RKO (cell line): ENCODE measurements around the gene NRG2.

Source experiments
- DNase-seq: peaks from one replicate; pipeline ENCODE4 v3.0.0-alpha.2; 2016; ENCODE audit warnings: low spot score

The NRG2 gene

DNA sequence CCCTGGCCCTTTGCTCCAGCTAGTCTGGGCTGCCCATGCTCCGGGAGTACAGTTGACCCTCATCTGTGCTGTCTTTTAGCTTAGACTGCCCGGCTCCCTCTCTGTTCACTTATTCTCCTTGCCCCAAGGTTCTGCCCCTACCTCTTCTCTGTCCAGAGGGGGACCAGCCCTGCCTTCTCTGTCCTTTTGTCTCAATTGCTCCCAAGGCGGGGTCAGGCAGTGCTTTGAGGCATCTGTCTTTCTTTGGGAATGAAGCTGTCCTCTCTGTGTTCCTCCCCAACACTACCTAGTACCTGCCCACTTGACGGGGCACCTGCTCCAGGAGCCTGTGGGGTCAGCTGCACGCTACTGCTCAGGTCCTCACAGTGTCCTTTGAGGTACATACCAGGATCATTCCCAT lies 188.1 kb downstream of the NRG2 start:
- DNase-seq: no peak

DNA sequence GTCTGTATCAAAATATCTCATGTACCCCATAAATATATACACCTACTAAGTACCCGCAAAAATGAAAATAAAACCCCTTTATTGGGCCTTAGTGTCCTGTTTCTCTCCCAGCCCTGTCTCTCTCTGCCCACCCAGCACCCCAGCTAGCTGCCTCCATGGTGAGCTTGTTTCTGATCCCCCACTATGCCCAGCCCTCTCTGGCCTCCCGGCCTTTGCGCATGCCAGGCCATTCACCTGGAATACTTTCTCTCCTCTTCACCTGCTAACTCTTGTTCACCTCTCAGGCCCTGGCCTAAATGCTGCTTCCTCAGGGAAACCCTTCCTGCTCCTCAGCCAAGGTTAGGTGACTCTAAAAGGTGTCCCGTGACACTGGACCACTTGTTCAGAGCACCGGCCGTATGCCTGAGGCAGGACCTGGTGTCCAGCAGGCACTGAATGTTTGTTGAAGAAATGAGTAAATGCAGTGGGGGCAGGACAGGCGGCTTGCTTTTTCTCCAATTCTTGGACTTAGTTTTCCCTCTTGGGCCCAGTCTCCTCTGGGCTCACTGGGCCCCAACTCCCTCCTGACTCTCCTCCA lies 189.0 kb downstream of the NRG2 start:
- DNase-seq: no peak

DNA sequence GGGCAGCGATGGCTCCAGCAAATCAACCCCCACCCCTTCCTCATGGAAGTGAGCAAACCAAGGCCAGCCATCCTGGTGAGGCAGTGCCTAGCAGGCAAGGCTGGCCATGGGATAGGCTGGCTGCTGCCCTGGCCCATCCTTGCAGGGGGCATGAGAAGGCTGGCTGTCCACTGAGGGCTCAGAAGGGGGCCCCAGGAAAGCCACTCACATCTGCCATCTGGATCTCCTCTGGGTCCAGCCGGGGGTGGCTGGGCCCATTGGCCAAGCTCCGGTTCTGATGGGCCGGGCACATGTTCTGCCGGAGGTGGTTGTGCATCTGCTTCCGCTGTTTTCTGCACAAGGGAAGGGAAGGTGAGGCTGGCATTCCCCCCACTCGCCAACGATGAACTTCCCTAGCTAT lies 190.4 kb downstream of the NRG2 start:
- DNase-seq: no peak

DNA sequence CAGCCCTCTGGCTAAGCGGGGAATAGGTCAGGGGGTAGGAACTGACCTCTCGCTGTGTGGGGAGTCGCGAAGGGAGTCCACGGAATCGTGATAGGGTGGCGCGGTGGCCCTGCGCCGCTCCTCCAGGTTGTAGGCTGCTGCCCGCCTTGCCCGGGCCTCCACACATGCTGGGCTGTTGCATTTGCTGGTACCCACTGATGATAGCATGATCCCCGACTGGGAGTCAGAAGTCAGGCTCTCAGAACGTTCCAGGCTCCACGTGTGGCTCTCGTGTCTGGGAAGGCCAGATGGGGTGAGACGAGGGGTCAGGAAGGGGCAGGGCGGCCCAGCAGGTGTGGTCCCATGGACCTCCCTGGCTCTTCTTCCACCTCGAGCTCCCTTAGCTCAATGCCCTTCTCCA lies 191.5 kb downstream of the NRG2 start:
- DNase-seq: no peak

DNA sequence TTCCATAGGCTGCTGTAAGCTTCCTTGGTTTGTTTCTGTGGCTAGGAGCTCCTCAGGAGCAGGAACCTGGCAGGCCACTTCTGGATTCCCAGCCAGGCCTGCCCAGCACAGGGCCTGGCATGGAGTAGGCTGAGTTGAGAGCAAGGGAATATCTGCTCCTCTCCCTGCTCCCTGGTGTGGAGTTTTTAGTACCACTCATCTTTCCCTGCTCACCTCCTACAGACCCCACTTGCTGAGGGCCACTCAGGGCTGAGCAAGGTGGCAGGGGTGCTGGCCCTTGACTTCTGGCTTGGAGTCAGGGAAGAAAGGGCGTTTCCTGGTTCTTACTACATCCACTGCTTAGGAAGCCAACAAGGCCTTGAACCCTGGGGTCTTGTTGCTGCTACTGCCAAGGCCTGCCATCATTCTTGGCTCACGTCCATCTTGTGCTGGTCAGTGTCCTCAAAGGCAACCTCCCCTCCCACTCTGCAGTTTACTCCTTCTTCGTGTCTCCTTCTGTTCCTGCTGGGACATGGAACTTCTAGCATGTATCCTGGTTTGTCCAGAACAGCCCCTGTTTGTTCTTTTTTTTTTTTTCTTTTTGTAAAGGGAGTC lies 192.6 kb downstream of the NRG2 start:
- no peak for DNase-seq

DNA sequence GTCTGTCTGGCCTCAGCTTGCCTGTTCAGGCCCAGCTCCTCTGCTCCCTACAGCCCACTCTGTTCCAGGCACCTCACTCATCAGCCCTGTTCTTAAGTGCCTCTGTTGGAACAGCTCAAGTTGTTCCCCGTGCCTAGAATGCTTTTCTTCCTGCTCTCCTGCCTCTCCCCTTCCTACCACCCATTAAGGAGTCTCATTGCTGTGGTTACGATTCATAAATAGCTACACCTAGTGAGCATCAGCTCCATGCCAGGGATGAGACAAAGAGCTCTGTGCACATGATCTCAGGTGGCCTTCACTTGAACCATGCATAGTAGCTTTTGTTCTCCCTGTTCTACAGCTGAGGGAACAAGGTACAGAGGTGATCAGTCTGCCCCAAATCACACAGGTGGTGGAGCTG lies 193.2 kb downstream of the NRG2 start:
- no peak for DNase-seq

DNA sequence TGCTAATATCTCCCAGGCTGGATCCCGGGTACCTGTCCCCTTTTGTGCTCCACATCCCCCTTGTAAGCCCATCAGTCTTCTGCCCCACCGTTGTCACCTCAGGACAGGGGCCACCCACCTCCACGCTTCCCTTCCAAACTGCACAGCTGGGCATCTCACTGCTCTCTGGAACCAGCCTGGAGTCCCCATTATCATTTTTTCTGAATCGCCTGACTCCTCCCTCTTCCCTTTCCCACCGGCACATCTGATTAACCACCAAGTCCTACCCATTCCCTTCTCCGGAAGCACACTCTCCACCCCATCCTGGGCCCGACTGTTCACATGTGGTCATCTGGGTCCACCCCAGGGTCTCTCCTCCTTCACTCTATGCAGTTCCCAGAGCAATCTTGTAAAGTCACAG lies 193.6 kb downstream of the NRG2 start:
- DNase-seq: no peak

DNA sequence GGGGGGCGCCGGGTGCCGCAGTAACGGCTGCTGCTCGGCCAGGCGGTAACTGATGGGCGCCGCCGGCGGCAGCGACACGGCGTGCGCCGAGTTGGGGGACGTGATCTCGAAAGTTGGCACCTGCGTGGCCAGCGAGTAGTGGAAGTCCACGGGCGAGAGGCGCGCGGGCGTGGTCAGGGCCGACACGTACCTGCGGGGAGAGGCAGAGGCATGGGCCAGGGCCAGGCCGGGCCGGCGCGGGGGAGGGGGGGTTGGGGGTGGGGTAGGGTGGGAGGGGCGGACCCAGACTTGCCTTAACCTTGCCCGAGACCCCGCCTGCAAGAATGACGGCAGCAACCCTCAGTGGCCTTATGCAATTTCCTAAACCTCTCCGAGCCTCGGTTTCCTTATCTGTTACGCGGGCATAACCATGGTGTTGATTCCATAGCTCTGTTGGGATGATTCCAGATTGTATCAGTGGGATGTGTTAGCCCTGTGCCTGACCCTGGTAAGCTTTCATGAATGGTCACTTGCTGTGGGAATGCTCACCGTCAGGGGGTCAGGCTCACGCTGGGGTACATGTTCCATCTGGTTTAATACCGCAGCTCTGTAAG lies 194.5 kb downstream of the NRG2 start:
- DNase-seq: no peak

DNA sequence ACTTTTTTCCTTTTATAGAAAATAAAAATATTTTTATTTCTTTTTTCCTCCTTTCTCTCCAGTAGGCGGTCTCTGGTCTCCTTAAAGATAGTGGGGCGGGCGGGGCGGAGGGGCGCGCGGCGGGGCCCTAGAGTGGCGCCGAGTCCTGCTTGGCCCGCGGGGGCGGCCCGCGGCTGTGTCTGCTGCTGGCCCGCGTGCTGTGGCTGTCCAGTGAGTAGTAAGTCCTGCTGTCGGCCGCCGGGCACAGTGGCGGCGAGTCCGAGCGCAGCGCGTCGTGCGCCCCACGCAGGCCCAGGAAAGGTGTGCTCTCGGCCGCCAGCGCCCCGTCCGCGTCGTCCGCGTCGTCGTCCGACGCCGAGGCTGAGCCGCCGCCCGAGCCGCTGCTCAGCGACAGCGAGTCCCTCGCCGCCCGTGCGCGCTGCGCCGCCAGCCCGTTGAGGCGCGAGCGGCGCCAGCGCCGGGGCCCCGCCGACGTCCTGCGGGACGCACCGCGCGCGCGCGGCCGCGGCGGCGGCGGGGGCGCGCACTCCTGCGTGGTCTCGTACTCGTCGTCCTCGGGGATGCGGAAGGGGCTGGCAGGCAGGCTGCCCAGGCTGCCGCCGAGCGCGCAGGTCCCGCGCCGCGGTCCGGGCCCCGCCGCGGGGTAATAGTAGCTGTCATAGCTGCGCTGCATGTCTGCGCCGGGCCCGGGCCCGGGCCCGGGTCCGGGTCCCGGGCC lies 195.2 kb downstream of the NRG2 start:
- DNase-seq: no peak

DNA sequence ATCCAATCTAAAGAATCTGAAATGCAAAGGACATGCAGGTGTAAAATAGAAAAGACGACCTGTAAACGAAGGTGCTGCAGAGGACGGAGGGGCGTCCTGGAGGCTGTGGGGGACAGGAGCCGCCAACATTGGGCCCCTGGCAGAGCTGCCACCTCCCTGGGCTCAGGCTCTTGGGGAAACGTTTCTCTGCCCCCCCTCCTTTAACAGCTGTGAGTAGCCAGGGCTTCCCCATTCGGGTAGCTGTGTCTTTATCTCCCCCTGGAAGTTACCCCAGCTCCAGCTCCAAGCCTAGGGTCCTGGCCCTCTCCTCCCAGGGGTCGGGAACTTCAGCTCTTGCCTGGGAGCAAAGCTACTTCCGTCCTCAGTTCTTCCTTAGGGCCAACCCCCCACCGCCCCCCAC lies 196.0 kb downstream of the NRG2 start:
- no peak for DNase-seq

DNA sequence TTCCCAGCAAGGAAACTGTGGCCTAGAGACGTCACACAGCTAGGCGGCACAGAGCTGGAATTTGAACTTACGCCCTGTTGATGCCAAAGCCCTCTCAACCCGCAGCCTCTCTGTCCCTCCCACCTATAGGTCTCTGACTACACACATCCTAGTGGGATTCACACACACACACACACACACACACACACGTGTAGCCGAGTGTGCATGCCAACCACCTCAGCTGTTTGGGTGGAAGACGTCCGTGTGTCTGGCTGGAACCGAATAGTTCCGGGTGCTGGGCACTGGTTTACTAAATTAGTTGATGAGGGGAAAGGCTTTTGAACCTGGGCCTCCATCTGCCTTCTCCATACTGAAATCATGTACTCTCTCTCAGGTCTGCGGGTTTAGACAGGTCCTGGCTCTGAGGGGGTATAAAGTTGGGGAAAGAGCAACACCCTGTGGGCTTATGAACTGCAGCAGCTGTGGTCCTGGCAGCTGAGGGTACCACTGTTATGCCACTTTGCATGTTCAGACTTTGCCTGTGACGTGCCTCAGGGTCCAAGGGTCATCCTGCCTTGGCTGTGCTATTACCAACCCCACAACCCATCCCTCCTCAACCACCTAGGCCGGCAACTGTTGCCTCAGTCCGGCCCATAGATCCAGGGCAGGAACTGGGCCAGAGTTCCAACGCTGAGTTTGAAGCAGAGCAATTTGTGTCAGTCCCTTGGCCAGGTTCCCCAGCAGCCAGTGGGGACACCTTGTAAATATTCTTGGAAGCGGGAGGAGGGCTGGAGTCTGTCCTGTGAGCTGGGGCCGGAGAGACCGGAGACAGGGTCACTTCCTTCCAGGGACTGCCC lies 197.0 kb downstream of the NRG2 start:
- DNase-seq: no peak

DNA sequence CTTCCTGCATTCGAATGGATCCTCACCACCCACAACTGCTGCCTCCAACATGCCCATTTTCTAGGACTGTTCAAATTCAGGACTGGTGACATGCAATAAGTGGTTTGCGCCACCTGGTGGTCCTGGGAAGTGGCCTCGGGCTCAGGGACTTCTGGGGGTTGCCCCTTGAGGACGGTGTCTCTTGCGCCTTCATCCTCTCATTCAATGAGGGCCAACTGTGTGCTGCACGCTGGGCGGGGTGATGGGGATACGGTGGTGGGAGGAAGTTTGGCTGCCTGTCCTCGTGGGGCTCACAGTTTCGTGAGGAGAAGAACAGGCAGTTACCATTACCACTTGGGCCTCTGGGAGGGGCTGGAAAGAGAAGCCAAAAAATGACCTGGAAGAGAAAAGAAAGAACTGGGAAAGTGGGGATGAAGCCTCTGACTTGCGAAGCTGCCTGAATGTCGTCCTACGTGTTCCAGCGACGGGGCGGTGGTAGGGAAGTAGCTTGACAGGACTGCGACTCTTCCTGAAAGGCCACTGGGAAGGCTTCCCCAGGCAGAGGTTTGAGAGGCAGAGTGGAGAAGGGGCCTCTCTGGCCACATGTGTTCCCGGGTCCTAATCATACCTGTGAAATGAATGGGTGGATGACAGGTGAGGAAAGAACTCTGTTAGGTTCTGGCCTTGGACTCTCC lies 198.5 kb downstream of the NRG2 start:
- peak; percentile 82 for DNase-seq

DNA sequence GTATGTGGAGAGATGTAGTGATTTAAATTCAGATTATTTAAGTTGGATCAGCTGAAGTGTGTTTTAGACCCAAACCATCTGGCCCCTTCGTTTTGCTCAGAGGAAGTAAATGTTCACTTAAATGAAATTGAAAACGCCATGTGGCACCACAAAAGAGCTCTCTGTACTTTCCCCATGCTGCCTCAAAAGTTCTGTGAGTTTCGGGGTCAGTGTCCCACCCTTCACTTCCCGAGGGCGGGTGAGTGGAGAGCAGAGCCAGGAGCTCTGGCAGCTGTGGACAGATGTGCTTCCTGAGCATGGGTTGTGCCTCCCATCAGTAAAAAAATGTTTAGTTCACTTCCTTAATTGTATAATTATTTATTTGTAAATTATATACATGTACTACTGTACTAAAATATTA lies 199.1 kb downstream of the NRG2 start:
- no peak for DNase-seq

DNA sequence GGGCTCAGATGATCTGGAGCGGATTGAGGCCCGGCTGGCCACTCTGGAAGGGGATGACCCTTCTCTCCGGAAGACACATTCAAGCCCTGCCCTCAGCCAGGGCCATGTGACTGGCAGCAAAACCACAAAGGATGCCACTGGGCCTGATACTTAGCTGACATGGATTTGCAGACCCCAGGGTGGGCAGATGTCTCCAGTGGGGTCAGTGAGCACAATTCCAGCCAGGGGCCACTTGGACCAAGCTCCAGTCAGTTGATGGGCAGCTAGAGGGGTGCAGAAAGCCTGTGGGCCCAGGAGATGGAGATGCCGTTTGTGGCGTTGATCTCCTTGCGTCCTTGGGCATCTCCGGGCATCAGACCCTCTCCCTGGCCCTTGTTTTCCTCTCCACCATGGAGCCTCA lies 200.8 kb downstream of the NRG2 start:
- no peak for DNase-seq

DNA sequence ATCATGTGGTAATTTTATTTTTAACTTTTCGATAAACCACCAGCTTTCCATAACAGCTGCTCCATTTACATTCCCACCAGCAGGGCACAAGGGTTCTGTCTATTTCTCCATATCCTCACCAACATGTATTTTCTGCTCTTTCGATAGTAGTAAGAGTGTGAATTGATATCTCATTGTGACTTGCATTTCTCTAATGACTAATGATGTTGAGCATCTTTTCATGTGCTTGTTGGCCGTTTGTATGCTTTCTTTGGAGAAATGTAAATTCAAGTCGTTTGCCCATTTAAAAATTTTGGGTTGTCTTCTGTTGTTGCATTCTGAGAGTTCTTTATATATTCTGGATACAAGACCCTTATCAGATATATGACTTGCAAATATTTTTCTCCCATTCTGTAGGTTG lies 201.6 kb downstream of the NRG2 start:
- no peak for DNase-seq

DNA sequence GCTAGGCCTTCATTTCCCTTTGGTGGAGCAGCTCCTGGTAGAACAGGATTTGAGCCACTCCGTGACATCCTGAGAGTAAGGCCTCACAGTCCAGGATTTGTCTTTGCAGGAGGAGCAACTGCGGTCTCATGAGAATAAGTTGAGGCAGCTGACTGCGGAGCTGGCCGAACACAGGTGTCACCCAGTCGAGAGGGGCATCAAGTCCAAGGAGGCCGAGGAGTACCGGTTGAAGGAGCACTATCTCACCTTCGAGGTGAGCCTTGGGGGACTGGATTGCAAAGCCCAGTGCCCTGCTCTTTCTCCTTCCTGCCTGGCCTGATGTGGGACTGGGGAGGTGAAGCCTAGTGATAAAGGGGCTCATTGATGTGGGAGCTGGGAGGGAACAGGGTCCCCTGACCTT lies 203.2 kb downstream of the NRG2 start:
- no peak for DNase-seq

DNA sequence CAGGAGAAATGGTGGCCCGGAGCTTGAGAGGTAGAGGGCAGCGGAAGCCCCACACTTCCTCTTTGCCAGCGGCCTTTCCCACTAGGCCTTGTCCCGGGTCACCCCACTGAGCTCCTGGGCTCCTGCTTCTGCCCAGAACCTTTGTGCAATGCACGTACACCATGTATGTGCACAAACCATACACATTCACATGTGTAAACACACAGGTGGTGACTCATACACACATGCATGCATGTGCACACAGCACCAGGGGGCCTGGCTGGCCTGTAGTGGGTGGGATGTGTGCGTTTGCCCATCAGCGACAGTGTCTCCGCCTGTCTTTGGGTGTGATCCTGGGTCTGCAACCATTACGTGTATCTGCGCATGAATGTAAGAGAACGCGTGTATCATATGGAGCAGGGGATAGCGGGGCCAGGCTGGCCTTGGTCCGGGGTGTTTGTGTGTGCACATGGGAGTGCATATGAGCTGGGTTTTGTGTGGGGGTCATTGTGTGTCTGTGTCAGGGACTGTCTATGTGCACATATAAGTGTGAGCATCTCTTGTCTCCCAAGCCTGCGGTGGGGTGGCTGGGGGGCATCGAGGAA lies 203.8 kb downstream of the NRG2 start:
- DNase-seq: no peak

DNA sequence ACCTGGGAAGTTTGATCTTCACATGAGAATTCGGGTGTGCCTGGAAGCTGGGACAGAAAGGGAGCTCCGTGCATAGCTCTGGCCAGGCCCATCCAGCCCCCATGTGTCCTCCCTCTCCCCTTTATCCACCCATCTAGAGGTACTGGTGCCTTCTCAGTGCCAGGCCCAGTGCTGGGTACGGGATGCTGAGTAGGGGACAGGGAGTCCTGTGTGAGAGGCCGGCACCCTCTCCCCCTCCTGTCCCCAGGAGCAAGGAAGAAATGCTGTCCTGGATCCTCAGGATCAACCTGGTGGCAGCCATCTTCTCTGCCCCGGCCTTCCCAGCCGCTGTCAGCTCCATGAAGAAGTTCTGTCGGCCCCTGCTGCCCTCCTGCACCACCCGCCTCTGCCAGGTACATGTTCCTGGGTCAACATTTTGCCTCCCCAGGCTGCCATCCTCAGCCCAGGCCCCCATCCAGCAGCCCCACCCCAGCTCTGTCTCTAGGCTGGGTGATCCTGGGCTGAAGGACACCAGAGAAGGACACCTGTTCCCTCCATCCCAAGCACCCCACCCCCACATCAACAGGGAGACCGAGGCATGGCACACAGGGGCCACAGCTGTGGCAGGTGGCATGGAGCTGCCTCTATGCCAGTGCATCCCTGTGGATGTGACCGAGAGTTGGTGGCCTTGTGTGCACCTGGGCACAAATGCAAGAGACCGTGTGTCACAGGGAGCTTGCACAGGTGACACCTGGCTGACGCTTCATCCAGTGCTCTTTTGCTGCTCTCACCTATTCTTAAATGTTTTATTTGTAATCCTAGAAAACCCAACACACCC lies 204.5 kb downstream of the NRG2 start:
- no peak for DNase-seq

DNA sequence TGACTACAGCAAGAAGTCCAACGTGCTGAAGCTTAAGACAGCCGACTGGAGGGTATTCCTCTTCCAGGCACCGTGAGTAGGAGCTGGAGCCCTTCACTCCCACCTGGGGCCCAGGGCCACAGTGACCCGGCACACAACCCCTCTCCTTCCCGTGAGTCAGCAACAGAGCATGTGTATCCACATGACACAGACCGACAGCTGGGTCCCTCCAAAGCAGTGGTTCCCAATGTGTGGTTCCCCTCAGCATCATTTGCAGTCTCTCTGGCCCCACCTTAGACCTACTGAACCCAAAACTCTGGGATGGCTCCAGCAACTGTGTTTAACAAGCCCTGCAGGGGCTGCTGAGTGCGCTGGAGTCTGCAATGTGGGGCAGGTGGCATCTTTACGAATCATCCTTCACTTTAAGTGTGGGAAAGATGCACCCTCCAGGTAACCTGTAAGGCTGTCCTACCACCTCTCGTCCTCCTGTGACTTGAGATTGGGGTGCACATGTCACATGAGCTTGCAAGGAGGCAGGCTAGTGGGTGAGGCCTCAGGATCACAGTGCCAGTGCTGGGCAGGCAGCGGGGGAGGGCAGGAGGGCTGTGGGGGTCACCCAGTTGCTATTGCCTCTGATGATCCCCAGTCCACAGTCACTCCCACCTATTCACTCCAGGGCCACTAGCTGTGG lies 205.3 kb downstream of the NRG2 start:
- DNase-seq: no peak
